Measurements from ENCODE around the gene NUBP1. TPM values are rescaled to one million over a fixed set of nuclear protein-coding genes. Genes with fewer than 3 reads are reported as not detected.

NUBP1 gene
- total and polyA plus RNA-seq, 9 of the 15 experiments (the other 6 are each of a cell fraction or from before 2014, with no cell fraction given): 17.2 to 55.1 (median 35.6) TPM

DNA sequence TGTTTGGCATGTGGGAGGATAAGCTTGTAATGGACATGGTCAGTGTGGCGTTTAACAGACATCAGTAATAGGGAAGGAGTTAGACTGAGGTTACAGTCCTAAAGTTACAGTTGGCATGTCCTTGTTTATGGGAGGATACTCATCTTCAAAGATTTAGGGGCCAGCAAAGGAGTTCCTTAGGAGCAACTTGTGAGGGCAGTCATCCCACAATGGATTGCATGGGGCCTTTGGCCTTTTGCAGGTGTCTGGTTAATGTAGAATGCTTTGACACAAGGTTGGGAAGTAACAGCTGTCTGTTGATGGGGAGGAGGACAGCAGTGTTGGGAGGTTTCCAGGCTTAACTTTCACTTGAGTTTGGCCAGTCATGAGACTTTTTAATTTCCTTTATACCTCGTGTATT, 2.2 kb downstream of the NUBP1 start (continued):
- TF ChIP-seq ZNF133 (CRISPR knock-in tag; IDR thresholded peaks at IDR 0.05): no peak
- no peak for TF ChIP-seq SMAD1 (IDR thresholded peaks at IDR 0.05; ENCODE audit: low read depth, low read length, partially characterized antibody)
- TF ChIP-seq HLTF (IDR thresholded peaks at IDR 0.05): no peak

DNA sequence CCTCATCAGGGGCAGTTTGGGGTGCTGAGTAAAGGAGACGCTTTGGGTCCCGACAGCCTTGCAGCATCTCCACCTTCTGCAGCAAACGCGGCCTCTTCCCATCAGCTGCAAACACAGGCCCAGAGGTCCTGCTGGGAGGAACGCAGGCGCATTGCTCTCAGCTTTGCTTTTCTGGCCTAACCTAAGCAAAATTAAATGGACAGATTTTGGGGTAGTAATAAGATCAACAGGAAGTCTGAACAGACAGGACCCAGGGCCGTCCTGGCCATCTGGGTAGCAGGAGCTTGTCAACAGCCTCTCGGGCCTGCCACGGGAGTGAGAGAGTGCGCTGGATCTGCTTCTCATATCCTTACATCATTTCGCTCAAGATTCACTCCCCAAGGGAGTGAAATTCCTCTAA, 7.2 kb downstream of the NUBP1 start:
- ATAC-seq: no peak
- peaks cover 0 to 5% of the 10 kb centered on the region in 2 experiments; a peak in 2 of 5 replicates for H3K4me1 ChIP-seq (replicated peaks in 1 of 2; ENCODE audit: control insufficient read depth in 2 of 2, insufficient read depth in 2 of 2, low read length in 2 of 2)
- H3K4me2 ChIP-seq (ENCODE audit: insufficient read depth, low read length): no peak overlapping the region
- H3K27ac ChIP-seq (ENCODE audit: extremely low read depth, low read depth, low read length): no peak overlapping the region
- no peaks in the 10 kb centered on the region for H3K9me1 ChIP-seq (ENCODE audit: control insufficient read depth, insufficient read depth, low read length)
- H3K36me3 ChIP-seq (ENCODE audit: control insufficient read depth, insufficient read depth, low read length): peaks cover 55% of the 10 kb centered on the region; the same call in 2 of the 3 replicates
- no peak overlapping the region for H3K4me3 ChIP-seq
- DNase-seq (ENCODE audit: extremely low read depth in 1 of 4, low spot score in 3 of 4): no peak
- in situ Hi-C loops (cut with MboI) (no loop called here), intact Hi-C loops (cut with micrococcal nuclease) (no loop called here)
- H3K9me3 ChIP-seq (replicated peaks; ENCODE audit: control insufficient read depth, insufficient read depth, low read depth, low read length): no peaks in the 10 kb centered on the region
- ChIA-PET POLR2A (no interaction called here), CTCF (ENCODE audit: low intra/inter-chr PET ratio) (no interaction called here)
- no peaks in the 10 kb centered on the region for H3K27me3 ChIP-seq (ENCODE audit: control insufficient read depth in 2 of 2, insufficient read depth in 2 of 2, low read length in 2 of 2)
- no peaks in the 10 kb centered on the region for H4K20me1 ChIP-seq (replicated peaks; ENCODE audit: control insufficient read depth, insufficient read depth, low read length)
- no TSS peak for BruUV-seq (replicated peaks)
- 85% methylated on average over 9 of the region's 11 CpGs for WGBS (ENCODE audit: insufficient coverage, low coverage, missing lambda C conversion rate)
- FAIRE-seq: no peak
- H2AFZ ChIP-seq (ENCODE audit: low read depth, low read length): no peak overlapping the region
- no peak overlapping the region for H3K9ac ChIP-seq (ENCODE audit: insufficient read depth in 1 of 2, low read depth in 2 of 2, low read length in 2 of 2)
- H3K79me2 ChIP-seq (ENCODE audit: control insufficient read depth, insufficient read depth, low read length): no peaks in the 10 kb centered on the region
- no peak for TF ChIP-seq NFE2L1 (tag; IDR thresholded peaks at IDR 0.05; ENCODE audit: borderline replicate concordance, low read depth)
- TF ChIP-seq ZNF12 (CRISPR knock-in tag; IDR thresholded peaks at IDR 0.05): no peak
- TF ChIP-seq JUN (IDR thresholded peaks at IDR 0.05; ENCODE audit: borderline replicate concordance, low read depth, low read length): no peak
- TF ChIP-seq JUN (CRISPR knock-in tag; IDR thresholded peaks at IDR 0.05; ENCODE audit: borderline replicate concordance): no peak
- no peak for TF ChIP-seq IFI16 (CRISPR knock-in tag; IDR thresholded peaks at IDR 0.05)
- no peak for TF ChIP-seq U2AF1 (optimal IDR thresholded peaks at IDR 0.05; ENCODE audit: low read depth, low read length)
- TF ChIP-seq FUS (optimal IDR thresholded peaks at IDR 0.05; ENCODE audit: low read depth, low read length): no peak
- no peak for TF ChIP-seq STAG1 (CRISPR knock-in tag; IDR thresholded peaks at IDR 0.05; ENCODE audit: borderline replicate concordance)
- TF ChIP-seq, protein P1, sequence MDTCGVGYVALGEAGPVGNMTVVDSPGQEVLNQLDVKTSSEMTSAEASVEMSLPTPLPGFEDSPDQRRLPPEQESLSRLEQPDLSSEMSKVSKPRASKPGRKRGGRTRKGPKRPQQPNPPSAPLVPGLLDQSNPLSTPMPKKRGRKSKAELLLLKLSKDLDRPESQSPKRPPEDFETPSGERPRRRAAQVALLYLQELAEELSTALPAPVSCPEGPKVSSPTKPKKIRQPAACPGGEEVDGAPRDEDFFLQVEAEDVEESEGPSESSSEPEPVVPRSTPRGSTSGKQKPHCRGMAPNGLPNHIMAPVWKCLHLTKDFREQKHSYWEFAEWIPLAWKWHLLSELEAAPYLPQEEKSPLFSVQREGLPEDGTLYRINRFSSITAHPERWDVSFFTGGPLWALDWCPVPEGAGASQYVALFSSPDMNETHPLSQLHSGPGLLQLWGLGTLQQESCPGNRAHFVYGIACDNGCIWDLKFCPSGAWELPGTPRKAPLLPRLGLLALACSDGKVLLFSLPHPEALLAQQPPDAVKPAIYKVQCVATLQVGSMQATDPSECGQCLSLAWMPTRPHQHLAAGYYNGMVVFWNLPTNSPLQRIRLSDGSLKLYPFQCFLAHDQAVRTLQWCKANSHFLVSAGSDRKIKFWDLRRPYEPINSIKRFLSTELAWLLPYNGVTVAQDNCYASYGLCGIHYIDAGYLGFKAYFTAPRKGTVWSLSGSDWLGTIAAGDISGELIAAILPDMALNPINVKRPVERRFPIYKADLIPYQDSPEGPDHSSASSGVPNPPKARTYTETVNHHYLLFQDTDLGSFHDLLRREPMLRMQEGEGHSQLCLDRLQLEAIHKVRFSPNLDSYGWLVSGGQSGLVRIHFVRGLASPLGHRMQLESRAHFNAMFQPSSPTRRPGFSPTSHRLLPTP (IDR thresholded peaks at IDR 0.05; ENCODE audit: borderline replicate concordance, extremely low read depth, insufficient read length): no peak
- no peak for TF ChIP-seq ZNF121 (CRISPR knock-in tag; conservative IDR thresholded peaks at IDR 0.05)
- no peak for TF ChIP-seq E2F3 (CRISPR knock-in tag; IDR thresholded peaks at IDR 0.05)
- no peak for TF ChIP-seq KLF16 (IDR thresholded peaks at IDR 0.05)
- no peak for TF ChIP-seq ZNF253 (CRISPR knock-in tag; conservative IDR thresholded peaks at IDR 0.05)
- TF ChIP-seq, protein P2, sequence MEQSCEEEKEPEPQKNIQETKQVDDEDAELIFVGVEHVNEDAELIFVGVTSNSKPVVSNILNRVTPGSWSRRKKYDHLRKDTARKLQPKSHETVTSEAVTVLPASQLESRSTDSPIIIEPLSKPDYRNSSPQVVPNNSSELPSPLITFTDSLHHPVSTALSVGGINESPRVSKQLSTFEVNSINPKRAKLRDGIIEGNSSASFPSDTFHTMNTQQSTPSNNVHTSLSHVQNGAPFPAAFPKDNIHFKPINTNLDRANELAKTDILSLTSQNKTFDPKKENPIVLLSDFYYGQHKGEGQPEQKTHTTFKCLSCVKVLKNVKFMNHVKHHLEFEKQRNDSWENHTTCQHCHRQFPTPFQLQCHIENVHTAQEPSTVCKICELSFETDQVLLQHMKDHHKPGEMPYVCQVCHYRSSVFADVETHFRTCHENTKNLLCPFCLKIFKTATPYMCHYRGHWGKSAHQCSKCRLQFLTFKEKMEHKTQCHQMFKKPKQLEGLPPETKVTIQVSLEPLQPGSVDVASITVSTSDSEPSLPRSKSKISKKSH (CRISPR knock-in tag; IDR thresholded peaks at IDR 0.05): no peak
- TF ChIP-seq CHD2 (IDR thresholded peaks at IDR 0.05; ENCODE audit: low read depth, low read length): no peak

All from K562 (cell line).